Kidney glomerular epithelial cell (primary cell): Measurements from ENCODE around the gene SLC46A3.
"Not testable (repeated sequence)": the region's sequence is repeated elsewhere in the genome, so short reads cannot be mapped to it uniquely, and the experiment has no call there.

Experiments used
- DNase-seq: peaks from one replicate; lab custom pipeline; 2025; lab: John Stamatoyannopoulos, UW

Gene SLC46A3

GRCh38 chr13:28718543-28719226, at the start of gene SLC46A3:
Gene SLC46A3, minus strand, starts transcription at chr13:28718970. Its CDS starts 972 bp downstream, at chr13:28717998.
- DNase-seq: peak; percentile 93

GRCh38 chr13:28763887-28764286, 45.1 kb upstream of the SLC46A3 start:
- no peak for DNase-seq

- DNase-seq: no peak
These were observed 42.8 kb upstream of the SLC46A3 start for GRCh38 chr13:28761586-28761985.

- no peak for DNase-seq
These were observed 36.7 kb upstream of the SLC46A3 start for GRCh38 chr13:28755546-28755870.

- no peak for DNase-seq
These were observed 36.2 kb upstream of the SLC46A3 start for GRCh38 chr13:28754698-28755545.

- DNase-seq: no peak
These were observed 35.2 kb upstream of the SLC46A3 start for GRCh38 chr13:28753946-28754345.

GRCh38 chr13:28753208-28753892, 34.6 kb upstream of the SLC46A3 start:
- peak; percentile 82 for DNase-seq

- no peak for DNase-seq
These were observed 32.6 kb upstream of the SLC46A3 start for GRCh38 chr13:28751175-28751960.

GRCh38 chr13:28750187-28751045, 31.6 kb upstream of the SLC46A3 start:
- no peak for DNase-seq

- DNase-seq: no peak
These were observed 29.1 kb upstream of the SLC46A3 start for GRCh38 chr13:28747851-28748250.

- DNase-seq: no peak
These were observed 27.5 kb upstream of the SLC46A3 start for GRCh38 chr13:28746287-28746612.

- DNase-seq: no peak
These were observed 25.9 kb upstream of the SLC46A3 start for GRCh38 chr13:28744656-28745055.

GRCh38 chr13:28744091-28744536, 25.3 kb upstream of the SLC46A3 start:
- no peak for DNase-seq

GRCh38 chr13:28743499-28744083, 24.8 kb upstream of the SLC46A3 start:
- DNase-seq: no peak

- DNase-seq: no peak
These were observed 24.2 kb upstream of the SLC46A3 start for GRCh38 chr13:28743020-28743419.

GRCh38 chr13:28742445-28742844, 23.7 kb upstream of the SLC46A3 start:
- not testable (repeated sequence) for DNase-seq

- DNase-seq: no peak
These were observed 22.3 kb upstream of the SLC46A3 start for GRCh38 chr13:28741084-28741491.

- DNase-seq: no peak
These were observed 20.6 kb upstream of the SLC46A3 start for GRCh38 chr13:28739376-28739775.

- no peak for DNase-seq
These were observed 16.8 kb upstream of the SLC46A3 start for GRCh38 chr13:28735481-28736029.

GRCh38 chr13:28734906-28735305, 16.1 kb upstream of the SLC46A3 start:
- no peak for DNase-seq
